Osteoblast (primary cell): ENCODE results near the gene ADCY9. TPM values are rescaled to one million over a fixed set of nuclear protein-coding genes. Genes with fewer than 3 reads are reported as not detected.

ENCODE experiments used
- DNase-seq: peaks from one replicate; pipeline ENCODE4 v3.0.0; 2011; ENCODE audit warnings: low spot score, mixed read lengths; ENCODE audit not compliant: insufficient read length; ENCODE audit errors: missing footprints
- H2AFZ ChIP-seq: 2 replicates; pipeline ENCODE4 v1.6.0; 2011; ENCODE audit warnings: mild to moderate bottlenecking, low read length
- H3K27ac ChIP-seq: 2 replicates; pipeline ENCODE4 v1.5.1; 2011; ENCODE audit warnings: mild to moderate bottlenecking, low read depth, low read length, moderate library complexity
- H3K27me3 ChIP-seq: 2 replicates; pipeline ENCODE4 v1.6.0; 2012; ENCODE audit warnings: mild to moderate bottlenecking, control low read depth, inconsistent platforms, low read length, moderate library complexity; ENCODE audit not compliant: insufficient read depth
- H3K36me3 ChIP-seq: 2 replicates; pipeline ENCODE4 v1.5.1; 2011; ENCODE audit warnings: mild to moderate bottlenecking, low read length, control low read depth, moderate library complexity; ENCODE audit not compliant: insufficient read depth
- H3K4me1 ChIP-seq: 2 replicates; pipeline ENCODE4 v1.5.1; 2011; ENCODE audit warnings: mild to moderate bottlenecking, low read length, control low read depth, moderate library complexity; ENCODE audit not compliant: insufficient read depth
- H3K4me2 ChIP-seq: 2 replicates; pipeline ENCODE4 v1.6.0; 2011; ENCODE audit warnings: mild to moderate bottlenecking, low read length; ENCODE audit not compliant: insufficient read depth
- H3K4me3 ChIP-seq: fragments of 200-600 bp; sonication (generic); 3 replicates; pipeline ENCODE4 v1.5.1; 2012; ENCODE audit warnings: mild to moderate bottlenecking, low read length, inconsistent platforms; ENCODE audit not compliant: insufficient read depth
- H3K79me2 ChIP-seq: 2 replicates; pipeline ENCODE4 v1.6.0; 2012; ENCODE audit warnings: mild to moderate bottlenecking, low read length, control low read depth, inconsistent platforms; ENCODE audit not compliant: insufficient read depth
- H3K9me3 ChIP-seq: 2 replicates; pipeline ENCODE4 v1.5.1; 2011; ENCODE audit warnings: low read depth, low read length, control low read depth
- H4K20me1 ChIP-seq: 2 replicates; pipeline ENCODE4 v1.6.0; 2012; ENCODE audit warnings: mild to moderate bottlenecking, low read length, control low read depth; ENCODE audit not compliant: insufficient read depth
- CTCF ChIP-seq: IDR thresholded peaks from 2 replicates; pipeline ENCODE4 v1.5.1; 2011; ENCODE audit warnings: mild to moderate bottlenecking, low read depth, low read length, moderate library complexity; ENCODE audit errors: extremely low read depth
- total RNA-seq: library from RNA; depleted of rRNA; stranded (reverse); fragments of >200 nt; gene quantifications from 2 replicates; pipeline ENCODE4 v1.2.3, GENCODE V29; 2012

Gene ADCY9
- total RNA-seq, 1 donor, result 29.3 TPM

GRCh38 chr16:4015275-4016004, 100.8 kb downstream of the ADCY9 start:
- no peak for DNase-seq
- peaks cover 2% of the 10 kb centered on the region for H3K79me2 ChIP-seq
- H3K4me2 ChIP-seq, result no peak overlapping the region
- H3K27me3 ChIP-seq, result no peaks in the 10 kb centered on the region
- peaks cover 34% of the 10 kb centered on the region for H3K4me1 ChIP-seq
- no peaks in the 10 kb centered on the region for H3K36me3 ChIP-seq
- no peak for TF ChIP-seq CTCF
- H4K20me1 ChIP-seq, result no peaks in the 10 kb centered on the region
- no peak overlapping the region for H2AFZ ChIP-seq
- H3K27ac ChIP-seq, result peak overlapping the region; percentile 53
- no peaks in the 10 kb centered on the region for H3K9me3 ChIP-seq
- no peak overlapping the region for H3K4me3 ChIP-seq

GRCh38 chr16:4011940-4012629, 104.2 kb downstream of the ADCY9 start:
- Histone ChIP-seq H4K20me1 (no peaks in the 10 kb centered on the region), H3K4me1 (peaks cover 24% of the 10 kb centered on the region), H3K4me3 (no peak overlapping the region), H3K4me2 (no peak overlapping the region), H3K79me2 (no peaks in the 10 kb centered on the region), H2AFZ (no peak overlapping the region), H3K27ac (no peak overlapping the region), H3K9me3 (no peaks in the 10 kb centered on the region), H3K36me3 (no peaks in the 10 kb centered on the region), H3K27me3 (no peaks in the 10 kb centered on the region)
- TF ChIP-seq CTCF, result no peak
- no peak for DNase-seq

GRCh38 chr16:4011225-4011939, 104.9 kb downstream of the ADCY9 start:
- H2AFZ ChIP-seq, result no peak overlapping the region
- TF ChIP-seq CTCF, result no peak

More at GRCh38 chr16:4011225-4011939, 104.9 kb downstream of the ADCY9 start:
- Histone ChIP-seq H3K4me2 (no peak overlapping the region), H3K36me3 (no peaks in the 10 kb centered on the region), H3K4me1 (peaks cover 20% of the 10 kb centered on the region), H3K9me3 (no peaks in the 10 kb centered on the region), H3K27me3 (no peaks in the 10 kb centered on the region), H3K27ac (no peak overlapping the region), H3K4me3 (no peak overlapping the region), H3K79me2 (no peaks in the 10 kb centered on the region), H4K20me1 (no peaks in the 10 kb centered on the region)
- DNase-seq, result peak; percentile 47
